Endothelial cell of umbilical vein (primary cell): ENCODE data around the gene ZDHHC22. TPM values are rescaled to one million over a fixed set of nuclear protein-coding genes. Genes with fewer than 3 reads are reported as not detected.

ENCODE experiments used
- BruUV-seq: library from RNA; stranded (reverse); fragments of 400-500 nt; replicated peaks from 2 replicates; lab custom pipeline; 2021; lab: Mats Ljungman, UMichigan
- CTCF ChIA-PET: fragments of 300-600, 350-600 bp; sonication (Branson Sonifier 250); formaldehyde crosslinking; loops from one replicate; lab custom pipeline; 2021; ENCODE audit warnings: antibody characterized with exemption, inconsistent platforms; lab: Charles Lee
- POLR2A ChIA-PET: fragments of 300-600, 350-600 bp; sonication (Branson Sonifier 250); formaldehyde crosslinking; loops from one replicate; lab custom pipeline; 2021; ENCODE audit warnings: antibody characterized with exemption, inconsistent platforms; lab: Charles Lee
- DNase-seq: peaks from one replicate; pipeline ENCODE4 v3.0.0-alpha.2; 2011; ENCODE audit warnings: low read depth, low spot score
- FAIRE-seq: peaks from 2 replicates; lab custom pipeline; 2011; peaks lifted over from hg19 to GRCh38; lab: Jason Lieb, UNC
- H2AFZ ChIP-seq: 2 replicates; pipeline ENCODE4 v1.6.0; 2012; ENCODE audit warnings: low read depth, low read length, control low read depth, inconsistent platforms
- H3K27ac ChIP-seq: 2 replicates; pipeline ENCODE4 v1.5.1; 2011; ENCODE audit warnings: low read depth, mild to moderate bottlenecking, control low read depth, low read length, moderate library complexity; ENCODE audit not compliant: insufficient read depth
- H3K27me3 ChIP-seq, 2 experiments: 2 replicates each; pipeline versions ENCODE4 v1.6.0 to v1.6.1; 2011; ENCODE audit warnings: low read length in 2 of 2, mixed read lengths in 1 of 2; ENCODE audit not compliant: control insufficient read depth in 2 of 2, insufficient read depth in 2 of 2
- H3K36me3 ChIP-seq, 2 experiments: 2 replicates in 1 of 2; 3 replicates in 1 of 2; pipeline ENCODE4 v1.5.1; 2011; ENCODE audit warnings: low read length in 2 of 2, mild to moderate bottlenecking in 1 of 2, moderate library complexity in 1 of 2; ENCODE audit not compliant: control insufficient read depth in 2 of 2, insufficient read depth in 2 of 2; ENCODE audit errors: extremely low read depth in 1 of 2
- H3K4me1 ChIP-seq: 3 replicates; pipeline ENCODE4 v1.5.1; 2011; ENCODE audit warnings: mild to moderate bottlenecking, low read length; ENCODE audit not compliant: control insufficient read depth, insufficient read depth; ENCODE audit errors: extremely low read depth
- H3K4me2 ChIP-seq: 2 replicates; pipeline ENCODE4 v1.6.1; 2011; ENCODE audit warnings: low read length, control low read depth, mixed read lengths; ENCODE audit not compliant: insufficient read depth
- H3K4me3 ChIP-seq, 3 experiments: fragments of 200-600 bp in 1 of 3; sonication (generic), shearing (Covaris generic) in 1 of 3; replicated peaks in 1 of 3; 2 replicates each; pipeline ENCODE4 v1.5.1; 2011 to 2016; ENCODE audit warnings: control low read depth in 3 of 3, low read length in 3 of 3, mild to moderate bottlenecking in 2 of 3, inconsistent platforms in 1 of 3, low read depth in 1 of 3, moderate library complexity in 1 of 3; ENCODE audit not compliant: insufficient read depth in 1 of 3
- H3K79me2 ChIP-seq: 2 replicates; pipeline ENCODE4 v1.6.0; 2012; ENCODE audit warnings: low read length, inconsistent platforms; ENCODE audit not compliant: control insufficient read depth, insufficient read depth
- H3K9ac ChIP-seq: replicated peaks from 2 replicates; pipeline ENCODE3; 2011; ENCODE audit warnings: low read length, control low read depth; ENCODE audit not compliant: insufficient read depth; ENCODE audit errors: extremely low read depth
- H3K9me1 ChIP-seq: replicated peaks from 3 replicates; pipeline ENCODE4 v1.6.0; 2011; ENCODE audit warnings: mild to moderate bottlenecking, low read length; ENCODE audit not compliant: control insufficient read depth, insufficient read depth; ENCODE audit errors: extremely low read depth
- H3K9me3 ChIP-seq: replicated peaks from 2 replicates; pipeline ENCODE4 v1.5.1; 2012; ENCODE audit warnings: low read length, inconsistent platforms; ENCODE audit not compliant: control insufficient read depth, insufficient read depth
- H4K20me1 ChIP-seq: replicated peaks from 2 replicates; pipeline ENCODE3; 2011; ENCODE audit warnings: mild to moderate bottlenecking, low read length; ENCODE audit not compliant: control insufficient read depth, insufficient read depth; ENCODE audit errors: extremely low read depth
- EZH2 ChIP-seq: IDR thresholded peaks from 2 replicates; pipeline ENCODE4 v1.6.1; 2012; ENCODE audit warnings: borderline replicate concordance, low read depth, mild to moderate bottlenecking, moderate library complexity, low read length, inconsistent platforms; ENCODE audit not compliant: severe bottlenecking
- FOS ChIP-seq: IDR thresholded peaks from 2 replicates; pipeline ENCODE4 v1.6.1; 2011; ENCODE audit warnings: mild to moderate bottlenecking, low read length, moderate library complexity, borderline replicate concordance; ENCODE audit not compliant: insufficient read depth
- GATA2 ChIP-seq: IDR thresholded peaks from 2 replicates; pipeline ENCODE4 v1.7.0; 2011; ENCODE audit warnings: low read depth, mild to moderate bottlenecking, moderate library complexity, mixed read lengths, low read length; ENCODE audit not compliant: insufficient read length, insufficient read depth
- JUN ChIP-seq: IDR thresholded peaks from 2 replicates; pipeline ENCODE4 v1.6.1; 2011; ENCODE audit warnings: borderline replicate concordance, low read depth; ENCODE audit not compliant: insufficient read length, insufficient read depth
- MYC ChIP-seq: IDR thresholded peaks from one replicate; pipeline ENCODE4 v1.6.1; 2011; ENCODE audit warnings: mild to moderate bottlenecking, low read depth, low read length
- POLR2A ChIP-seq: IDR thresholded peaks from 2 replicates; pipeline ENCODE4 v1.6.1; 2012; ENCODE audit warnings: low read depth, mild to moderate bottlenecking, control low read depth, low read length
- POLR2AphosphoS5 ChIP-seq: IDR thresholded peaks from 2 replicates; pipeline ENCODE4 v1.6.1; 2012; ENCODE audit warnings: low read depth, mild to moderate bottlenecking, control low read depth, low read length, moderate library complexity; ENCODE audit not compliant: insufficient read depth
- dilution Hi-C: fragments of 300-500 bp; cut with MboI; formaldehyde crosslinking; loops from one replicate; pipeline ENCODE4 v1.15.0; 2019; ENCODE audit warnings: low sequenced_read_pairs; ENCODE audit not compliant: extremely low pct_ligation_motif_present
- intact Hi-C: fragments of 100-400 bp; cut with micrococcal nuclease; formaldehyde crosslinking; loops from one replicate; pipeline ENCODE4 v1.10.0; 2022
- polyA plus RNA-seq, 4 experiments: library from polyadenylated mRNA; depleted of rRNA in 3 of 4; stranded (reverse) in 3 of 4; unstranded in 1 of 4; fragments of >200 nt; gene quantifications; 2 replicates each; pipeline versions ENCODE4 v1.2.1 to v1.2.3, GENCODE V29; 2011 to 2012; ENCODE audit warnings: missing spikeins in 1 of 4
- total RNA-seq: library from RNA; stranded (reverse); gene quantifications from 2 replicates; pipeline ENCODE4 v1.2.3, GENCODE V29; 2021
- TF ChIP-seq, protein P1 (sequence below), 2 donors: IDR thresholded peaks; 1 replicate in 1 of 2; 2 replicates in 1 of 2; pipeline ENCODE4 v1.5.1; 2011; ENCODE audit warnings: low read length in 2 of 2, mild to moderate bottlenecking in 2 of 2, moderate library complexity in 2 of 2, control low read depth in 1 of 2, inconsistent platforms in 1 of 2, low read depth in 1 of 2; ENCODE audit not compliant: insufficient read depth in 1 of 2; ENCODE audit errors: extremely low read depth in 1 of 2
- TF ChIP-seq, protein P2 (sequence below): IDR thresholded peaks from 2 replicates; pipeline ENCODE4 v1.6.1; 2011; ENCODE audit not compliant: insufficient read depth, insufficient read length

The ZDHHC22 gene
- total and polyA plus RNA-seq, 2 donors (not counting 3 experiments of a cell fraction or from before 2014, with no cell fraction given) = 0.03 to 0.24 TPM

DNA sequence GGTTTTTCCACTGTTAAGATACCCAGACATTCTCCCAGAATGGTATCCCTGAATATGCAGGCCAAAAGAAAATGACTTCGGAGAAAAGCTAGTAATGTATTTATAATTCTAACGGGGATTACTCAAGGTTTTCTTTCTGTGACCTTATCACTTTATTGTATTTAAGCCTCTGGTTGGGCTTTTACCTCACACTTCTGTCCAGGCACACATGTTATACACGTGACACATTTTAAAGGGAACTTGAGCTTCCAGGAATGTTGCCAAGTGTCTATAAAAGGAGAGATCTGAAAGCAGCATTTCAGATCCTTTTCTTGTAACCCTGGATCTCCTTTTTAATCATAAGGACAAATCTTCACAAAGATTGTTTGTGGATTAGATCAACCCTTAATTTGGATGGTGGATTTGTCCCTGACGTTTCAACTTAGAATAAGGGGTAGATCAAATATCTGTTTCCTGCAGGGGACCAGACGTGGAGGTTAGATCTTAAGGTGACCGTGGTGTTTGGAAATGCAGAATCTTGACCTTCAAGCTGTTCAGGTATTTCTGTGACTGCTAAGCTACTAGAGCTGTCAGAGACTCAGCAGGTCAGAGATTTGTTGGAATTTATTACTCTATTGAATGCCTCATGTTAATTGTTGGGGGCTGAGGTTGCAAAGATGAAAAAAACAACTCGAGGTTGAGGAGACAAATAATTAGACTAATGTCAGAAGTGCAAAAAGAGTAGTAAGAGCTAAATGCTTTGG is 42.0 kb downstream of the ZDHHC22 start:
- TSS peak; percentile 29 for BruUV-seq

DNA sequence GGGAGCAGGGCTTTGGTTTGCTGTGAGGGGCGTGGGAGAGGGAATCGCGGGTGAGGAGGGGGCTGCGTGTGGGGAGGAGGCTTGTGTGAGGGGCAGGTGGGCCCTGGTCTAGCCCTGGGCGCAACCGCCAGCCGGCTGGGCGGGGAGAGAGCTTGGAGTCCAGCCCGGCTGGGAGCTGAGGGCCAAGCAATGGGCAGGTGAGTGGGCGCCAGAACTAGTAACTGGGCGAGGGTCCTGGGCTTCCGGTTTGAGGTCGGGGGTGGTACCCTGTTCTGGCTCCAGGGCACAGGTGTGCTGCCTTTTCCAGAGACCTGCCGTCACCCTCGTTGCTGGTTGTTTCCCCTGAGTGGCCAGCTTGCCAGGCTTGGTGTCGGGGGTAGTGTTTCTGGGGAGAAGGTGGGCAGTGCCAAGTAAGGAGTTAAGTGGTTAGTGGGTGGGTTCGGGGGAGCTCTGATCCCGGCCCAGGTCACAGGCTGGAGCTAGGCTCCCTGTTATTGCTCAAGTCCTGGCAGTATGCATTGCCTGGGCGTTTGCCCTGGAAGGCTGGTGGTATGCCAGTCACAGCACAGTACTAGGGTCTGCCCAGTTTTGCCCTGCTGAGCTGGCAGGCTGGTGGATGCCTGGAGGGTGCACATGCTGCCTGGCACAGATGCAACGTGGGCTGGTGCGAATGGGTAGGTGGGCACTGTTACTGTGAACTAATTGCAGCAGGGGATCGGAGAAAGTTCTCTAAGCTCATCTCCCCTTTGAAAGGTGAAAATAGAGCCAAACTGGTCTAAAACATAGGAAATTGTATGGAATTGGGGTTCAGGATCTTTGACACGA is 42.9 kb downstream of the ZDHHC22 start:
- Histone ChIP-seq H4K20me1 (no peaks in the 10 kb centered on the region), H3K27ac (peak overlapping the region; percentile 48), H3K4me2 (peak overlapping the region; percentile 35), H3K4me1 (peaks cover 27% of the 10 kb centered on the region), H3K4me3 (peak overlapping the region; percentile 30 to 72 (median 64)), H3K36me3 (peaks cover 0 to under 1% of the 10 kb centered on the region in 2 experiments), H3K9ac (peak overlapping the region; percentile 81), H3K9me3 (no peaks in the 10 kb centered on the region), H3K79me2 (peaks cover 34% of the 10 kb centered on the region), H3K27me3 (no peaks in the 10 kb centered on the region), H2AFZ (peak overlapping the region; percentile 80), H3K9me1 (no peaks in the 10 kb centered on the region)
- intact Hi-C loops = loop anchor here (1.0 to 10.0 kb wide), 9 partner anchors 13 to 384 kb away; partner anchors contain the start of genes AHSA1, IRF2BPL, POMT2 and VIPAS39
- no TSS peak for BruUV-seq
- POLR2A ChIA-PET = interaction anchor here (0.9 to 1.5 kb wide), 2 partner anchors 12 to 25 kb away, joined by 4 read pairs; no protein-coding TSS in a partner anchor
- TF ChIP-seq JUN (no peak), MYC (no peak), POLR2A (no peak), FOS (no peak), GATA2 (no peak), POLR2AphosphoS5 (no peak), EZH2 (no peak)
- TF ChIP-seq, protein P1, sequence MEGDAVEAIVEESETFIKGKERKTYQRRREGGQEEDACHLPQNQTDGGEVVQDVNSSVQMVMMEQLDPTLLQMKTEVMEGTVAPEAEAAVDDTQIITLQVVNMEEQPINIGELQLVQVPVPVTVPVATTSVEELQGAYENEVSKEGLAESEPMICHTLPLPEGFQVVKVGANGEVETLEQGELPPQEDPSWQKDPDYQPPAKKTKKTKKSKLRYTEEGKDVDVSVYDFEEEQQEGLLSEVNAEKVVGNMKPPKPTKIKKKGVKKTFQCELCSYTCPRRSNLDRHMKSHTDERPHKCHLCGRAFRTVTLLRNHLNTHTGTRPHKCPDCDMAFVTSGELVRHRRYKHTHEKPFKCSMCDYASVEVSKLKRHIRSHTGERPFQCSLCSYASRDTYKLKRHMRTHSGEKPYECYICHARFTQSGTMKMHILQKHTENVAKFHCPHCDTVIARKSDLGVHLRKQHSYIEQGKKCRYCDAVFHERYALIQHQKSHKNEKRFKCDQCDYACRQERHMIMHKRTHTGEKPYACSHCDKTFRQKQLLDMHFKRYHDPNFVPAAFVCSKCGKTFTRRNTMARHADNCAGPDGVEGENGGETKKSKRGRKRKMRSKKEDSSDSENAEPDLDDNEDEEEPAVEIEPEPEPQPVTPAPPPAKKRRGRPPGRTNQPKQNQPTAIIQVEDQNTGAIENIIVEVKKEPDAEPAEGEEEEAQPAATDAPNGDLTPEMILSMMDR (IDR thresholded peaks at IDR 0.05; ENCODE audit: extremely low read depth in 1 of 2, insufficient read depth in 1 of 2, low read depth in 1 of 2, low read length in 2 of 2) = no peak
- TF ChIP-seq, protein P2, sequence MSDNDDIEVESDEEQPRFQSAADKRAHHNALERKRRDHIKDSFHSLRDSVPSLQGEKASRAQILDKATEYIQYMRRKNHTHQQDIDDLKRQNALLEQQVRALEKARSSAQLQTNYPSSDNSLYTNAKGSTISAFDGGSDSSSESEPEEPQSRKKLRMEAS = no peak
- dilution Hi-C loops = loop anchor here (25.0 kb wide), 1 partner anchor 211 kb away; no protein-coding TSS in a partner anchor
- DNase-seq (peak; percentile 30), FAIRE-seq (no peak)
- CTCF ChIA-PET = interaction anchor here (0.7 to 13.5 kb wide), 11 partner anchors 10 to 225 kb away, joined by 3 to 312 read pairs (median 5); no protein-coding TSS in a partner anchor

More for the DNA sequence above, 42.0 kb downstream of the ZDHHC22 start:
- TF ChIP-seq GATA2 = no peak
- TF ChIP-seq, protein P2 = peak; percentile 23
- CTCF ChIA-PET = interaction anchor here (1.0 to 13.5 kb wide), 9 partner anchors 9 to 226 kb away, joined by 3 to 312 read pairs (median 5); no protein-coding TSS in a partner anchor
- H3K36me3 ChIP-seq = peaks cover 0 to 2% of the 10 kb centered on the region in 2 experiments
- no peaks in the 10 kb centered on the region for H3K27me3 ChIP-seq
- no peaks in the 10 kb centered on the region for H4K20me1 ChIP-seq
- no peaks in the 10 kb centered on the region for H3K9me3 ChIP-seq
- H3K9ac ChIP-seq = no peak overlapping the region
- POLR2A ChIA-PET = interaction anchor here (1.5 kb wide), 1 partner anchor 11 kb away, joined by 4 read pairs; no protein-coding TSS in a partner anchor
- peak overlapping the region; percentile 35 for H3K4me2 ChIP-seq
- H3K4me3 ChIP-seq = no peak overlapping the region
- peaks cover 40% of the 10 kb centered on the region for H3K79me2 ChIP-seq
- FAIRE-seq (peak; percentile 55), DNase-seq (peak; percentile 43)
- intact Hi-C loops (loop anchor here (2.0 to 10.0 kb wide), 3 partner anchors 71 to 385 kb away; partner anchors contain the start of genes AHSA1, IRF2BPL and VIPAS39), dilution Hi-C loops (loop anchor here (25.0 kb wide), 1 partner anchor 212 kb away; no protein-coding TSS in a partner anchor)
- H2AFZ ChIP-seq = no peak overlapping the region
- H3K27ac ChIP-seq = no peak overlapping the region
- H3K4me1 ChIP-seq = peaks cover 27% of the 10 kb centered on the region
- H3K9me1 ChIP-seq = no peaks in the 10 kb centered on the region
